Fibroblast of pulmonary artery (primary cell): ENCODE data around the gene TMEM130.

ENCODE experiments used
- DNase-seq: peaks from one replicate; pipeline ENCODE4 v3.0.0-alpha.2; 2010; ENCODE audit warnings: low read depth
- H3K4me3 ChIP-seq: replicated peaks from 2 replicates; pipeline ENCODE4 v1.5.1; 2011; ENCODE audit warnings: low read depth, mild to moderate bottlenecking, control low read depth, low read length, moderate library complexity
- TF ChIP-seq, protein P1 (sequence below): IDR thresholded peaks from 2 replicates; pipeline ENCODE4 v1.5.1; 2011; ENCODE audit warnings: mild to moderate bottlenecking, control low read depth, low read length, inconsistent platforms; ENCODE audit errors: missing control alignments

The TMEM130 gene

DNA sequence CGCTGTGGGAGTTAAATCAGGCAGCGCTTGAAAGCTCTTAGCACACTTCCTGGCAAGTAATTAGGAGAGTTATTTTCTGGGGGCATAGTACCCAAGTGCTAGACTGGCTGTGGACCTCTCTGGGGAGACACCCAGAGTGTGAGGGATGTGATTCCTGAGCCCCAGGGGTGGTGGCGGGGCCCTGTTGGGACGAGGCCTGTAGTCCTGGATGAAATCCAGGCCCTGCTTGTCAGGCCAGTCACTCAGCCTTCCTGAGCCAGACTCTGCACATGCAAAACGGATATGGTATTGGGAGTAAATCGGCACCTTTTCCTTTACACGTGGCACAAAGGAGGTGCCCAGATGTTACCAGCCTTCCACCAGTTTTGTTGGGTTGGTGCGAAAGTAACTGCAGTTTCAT is 39.7 kb upstream of the TMEM130 start:
- no peak for DNase-seq
- TF ChIP-seq, protein P1, sequence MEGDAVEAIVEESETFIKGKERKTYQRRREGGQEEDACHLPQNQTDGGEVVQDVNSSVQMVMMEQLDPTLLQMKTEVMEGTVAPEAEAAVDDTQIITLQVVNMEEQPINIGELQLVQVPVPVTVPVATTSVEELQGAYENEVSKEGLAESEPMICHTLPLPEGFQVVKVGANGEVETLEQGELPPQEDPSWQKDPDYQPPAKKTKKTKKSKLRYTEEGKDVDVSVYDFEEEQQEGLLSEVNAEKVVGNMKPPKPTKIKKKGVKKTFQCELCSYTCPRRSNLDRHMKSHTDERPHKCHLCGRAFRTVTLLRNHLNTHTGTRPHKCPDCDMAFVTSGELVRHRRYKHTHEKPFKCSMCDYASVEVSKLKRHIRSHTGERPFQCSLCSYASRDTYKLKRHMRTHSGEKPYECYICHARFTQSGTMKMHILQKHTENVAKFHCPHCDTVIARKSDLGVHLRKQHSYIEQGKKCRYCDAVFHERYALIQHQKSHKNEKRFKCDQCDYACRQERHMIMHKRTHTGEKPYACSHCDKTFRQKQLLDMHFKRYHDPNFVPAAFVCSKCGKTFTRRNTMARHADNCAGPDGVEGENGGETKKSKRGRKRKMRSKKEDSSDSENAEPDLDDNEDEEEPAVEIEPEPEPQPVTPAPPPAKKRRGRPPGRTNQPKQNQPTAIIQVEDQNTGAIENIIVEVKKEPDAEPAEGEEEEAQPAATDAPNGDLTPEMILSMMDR = no peak
- no peak overlapping the region for H3K4me3 ChIP-seq

DNA sequence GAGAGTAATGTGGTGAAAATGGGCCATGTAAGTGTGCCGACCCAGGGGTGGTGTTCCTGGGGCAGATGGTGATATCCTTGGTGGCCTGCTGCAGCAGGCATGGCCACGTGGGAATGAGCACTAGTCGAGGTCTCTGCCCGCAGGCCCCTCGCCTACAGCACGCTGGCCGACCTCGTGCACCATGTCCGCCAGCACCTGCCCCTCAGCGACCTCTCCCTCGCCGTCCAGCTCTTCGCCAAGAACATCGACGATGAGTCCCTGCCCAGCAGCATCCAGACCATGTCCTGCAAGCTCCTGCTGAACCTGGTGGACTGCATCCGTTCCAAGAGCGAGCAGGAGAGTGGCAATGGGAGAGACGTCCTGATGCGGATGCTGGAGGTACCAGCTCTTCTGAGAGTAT is 38.8 kb upstream of the TMEM130 start:
- TF ChIP-seq, protein P1 = no peak
- no peak overlapping the region for H3K4me3 ChIP-seq
- no peak for DNase-seq

DNA sequence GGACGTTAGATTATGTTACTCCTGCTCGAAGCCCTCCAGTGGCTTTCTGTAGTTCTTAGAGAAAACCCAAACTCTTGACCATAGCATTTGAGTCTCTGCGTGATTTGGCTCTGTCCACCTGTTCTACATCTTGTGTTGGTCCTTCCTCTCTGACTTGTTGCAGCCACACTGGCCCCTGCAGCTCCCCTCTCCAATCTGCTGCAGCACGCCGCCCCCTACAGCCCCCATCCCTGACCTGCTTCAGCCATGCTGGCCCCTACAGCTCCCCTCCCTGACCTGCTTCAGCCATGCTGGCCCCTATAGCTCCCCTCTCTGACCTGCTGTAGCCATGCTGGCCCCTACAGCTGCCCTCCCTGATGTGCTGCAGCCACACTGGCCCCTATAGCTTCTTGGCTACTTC is 37.8 kb upstream of the TMEM130 start:
- no peak overlapping the region for H3K4me3 ChIP-seq
- TF ChIP-seq, protein P1 = no peak
- DNase-seq = no peak

DNA sequence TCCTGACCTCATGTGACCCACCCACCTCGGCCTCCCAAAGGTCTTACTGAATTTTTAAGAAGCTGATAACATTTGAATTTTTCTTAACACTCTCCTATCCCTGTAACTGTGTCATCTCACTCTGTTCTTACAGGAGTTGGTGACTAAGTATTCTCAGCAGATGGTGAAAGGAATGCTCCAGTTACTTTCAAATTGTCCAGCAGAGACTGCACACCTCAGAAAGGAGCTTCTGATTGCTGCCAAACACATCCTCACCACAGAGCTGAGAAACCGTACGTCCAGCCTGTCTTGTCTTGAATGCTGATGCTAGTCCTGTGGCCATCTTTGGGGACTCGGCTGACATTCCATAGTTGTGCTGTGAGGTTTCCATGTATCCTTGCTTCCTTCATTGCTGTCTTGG is 33.4 kb upstream of the TMEM130 start:
- TF ChIP-seq, protein P1 = no peak
- no peak for DNase-seq
- no peak overlapping the region for H3K4me3 ChIP-seq

DNA sequence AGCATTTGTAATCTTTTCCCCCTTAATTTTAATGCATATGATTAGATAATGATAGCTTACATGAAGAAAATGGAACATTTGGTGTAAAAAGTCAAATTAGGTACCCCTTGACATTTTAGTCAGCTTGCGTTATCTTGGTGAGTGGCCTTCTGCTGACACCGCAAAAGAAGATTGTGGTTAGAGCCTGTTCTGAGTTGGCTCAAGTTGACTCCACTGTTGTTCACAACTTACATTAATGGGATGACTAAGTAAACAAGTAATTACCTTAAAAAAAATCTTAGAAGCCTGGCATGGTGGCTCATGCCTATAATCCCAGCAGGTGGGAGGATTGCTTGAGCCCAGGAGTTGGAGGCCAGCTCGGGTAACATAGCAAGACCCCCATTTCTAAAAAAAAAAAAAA is 32.7 kb upstream of the TMEM130 start:
- no peak for DNase-seq
- no peak overlapping the region for H3K4me3 ChIP-seq
- TF ChIP-seq, protein P1 = no peak

DNA sequence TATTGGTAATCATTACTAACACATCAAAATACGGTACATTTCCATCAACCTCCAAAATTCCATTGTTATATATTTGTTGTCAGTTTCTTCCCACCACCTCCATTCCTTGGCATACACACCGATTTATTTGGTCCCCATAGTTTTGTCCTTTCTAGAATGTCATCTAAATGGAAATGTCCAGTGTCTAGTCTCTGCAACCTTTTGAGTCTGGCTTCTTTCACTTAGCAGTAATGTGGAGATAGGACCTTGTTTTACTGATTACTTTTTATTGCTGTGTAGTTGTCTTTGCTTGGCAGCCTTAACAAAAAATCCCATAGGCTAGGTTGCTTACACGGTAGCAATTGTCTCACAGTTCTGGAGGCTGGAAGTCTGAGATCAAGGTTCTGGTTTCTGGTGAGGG is 31.0 kb upstream of the TMEM130 start:
- DNase-seq = no peak
- H3K4me3 ChIP-seq = no peak overlapping the region
- TF ChIP-seq, protein P1 = no peak

DNA sequence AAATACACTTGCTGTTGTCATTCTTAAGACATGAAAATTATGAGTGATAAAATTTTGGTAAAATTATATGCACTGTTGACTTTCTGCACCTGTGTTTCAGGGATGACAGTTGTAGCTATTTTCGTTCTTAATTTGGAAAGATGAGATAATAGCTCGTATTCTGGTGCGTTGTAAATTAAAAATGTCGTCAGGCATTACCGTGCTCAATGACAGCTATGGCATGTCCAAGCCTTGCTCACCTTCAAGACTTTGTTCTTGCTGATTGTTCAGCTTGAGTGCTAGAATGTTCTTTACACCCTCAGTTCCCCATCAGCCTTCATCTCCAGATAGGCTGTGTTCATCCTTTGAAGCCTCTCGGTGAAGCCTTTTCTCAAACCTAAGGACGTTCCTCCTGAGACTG is 30.0 kb upstream of the TMEM130 start:
- no peak overlapping the region for H3K4me3 ChIP-seq
- TF ChIP-seq, protein P1 = no peak
- DNase-seq = no peak
